ENCODE results near the gene APBA1. TPM values are rescaled to one million over a fixed set of nuclear protein-coding genes. Genes with fewer than 3 reads are reported as not detected.

APBA1 gene
- total RNA-seq, 1 experiment from 2014 or later, result 0.05 TPM

DNA sequence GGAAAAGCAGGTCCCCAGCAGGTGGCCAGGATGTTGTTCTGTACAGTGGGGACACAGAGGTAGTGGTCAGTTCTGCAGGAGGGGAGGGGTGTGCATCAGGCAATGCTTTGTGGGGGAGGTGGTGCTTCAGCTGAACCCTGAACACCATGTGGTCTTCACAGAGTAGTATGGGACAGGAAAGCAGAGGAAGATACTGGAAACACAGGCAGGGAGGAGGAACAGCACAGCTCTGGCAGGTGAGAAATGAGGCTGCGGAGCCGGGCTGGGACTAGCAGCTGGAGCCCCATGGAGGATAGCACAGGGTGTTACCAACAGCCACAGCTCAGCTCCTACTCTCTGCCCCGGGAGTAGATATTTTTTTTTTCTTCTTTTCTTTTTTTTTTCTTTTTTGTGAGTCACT, 185.7 kb downstream of the APBA1 start:
- no TSS peak for BruUV-seq (replicated peaks)
- H3K4me1 ChIP-seq (ENCODE audit: control insufficient read depth, insufficient read depth, low read length), result no peaks in the 10 kb centered on the region
- TF ChIP-seq, protein P1, sequence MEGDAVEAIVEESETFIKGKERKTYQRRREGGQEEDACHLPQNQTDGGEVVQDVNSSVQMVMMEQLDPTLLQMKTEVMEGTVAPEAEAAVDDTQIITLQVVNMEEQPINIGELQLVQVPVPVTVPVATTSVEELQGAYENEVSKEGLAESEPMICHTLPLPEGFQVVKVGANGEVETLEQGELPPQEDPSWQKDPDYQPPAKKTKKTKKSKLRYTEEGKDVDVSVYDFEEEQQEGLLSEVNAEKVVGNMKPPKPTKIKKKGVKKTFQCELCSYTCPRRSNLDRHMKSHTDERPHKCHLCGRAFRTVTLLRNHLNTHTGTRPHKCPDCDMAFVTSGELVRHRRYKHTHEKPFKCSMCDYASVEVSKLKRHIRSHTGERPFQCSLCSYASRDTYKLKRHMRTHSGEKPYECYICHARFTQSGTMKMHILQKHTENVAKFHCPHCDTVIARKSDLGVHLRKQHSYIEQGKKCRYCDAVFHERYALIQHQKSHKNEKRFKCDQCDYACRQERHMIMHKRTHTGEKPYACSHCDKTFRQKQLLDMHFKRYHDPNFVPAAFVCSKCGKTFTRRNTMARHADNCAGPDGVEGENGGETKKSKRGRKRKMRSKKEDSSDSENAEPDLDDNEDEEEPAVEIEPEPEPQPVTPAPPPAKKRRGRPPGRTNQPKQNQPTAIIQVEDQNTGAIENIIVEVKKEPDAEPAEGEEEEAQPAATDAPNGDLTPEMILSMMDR (IDR thresholded peaks at IDR 0.05), result no peak
- TF ChIP-seq TCF7L2 (IDR thresholded peaks at IDR 0.05; ENCODE audit: low read depth, low read length), result no peak
- TF ChIP-seq POLR2AphosphoS5 (IDR thresholded peaks at IDR 0.05; ENCODE audit: low read depth, low read length), result no peak
- TF ChIP-seq, protein P2, sequence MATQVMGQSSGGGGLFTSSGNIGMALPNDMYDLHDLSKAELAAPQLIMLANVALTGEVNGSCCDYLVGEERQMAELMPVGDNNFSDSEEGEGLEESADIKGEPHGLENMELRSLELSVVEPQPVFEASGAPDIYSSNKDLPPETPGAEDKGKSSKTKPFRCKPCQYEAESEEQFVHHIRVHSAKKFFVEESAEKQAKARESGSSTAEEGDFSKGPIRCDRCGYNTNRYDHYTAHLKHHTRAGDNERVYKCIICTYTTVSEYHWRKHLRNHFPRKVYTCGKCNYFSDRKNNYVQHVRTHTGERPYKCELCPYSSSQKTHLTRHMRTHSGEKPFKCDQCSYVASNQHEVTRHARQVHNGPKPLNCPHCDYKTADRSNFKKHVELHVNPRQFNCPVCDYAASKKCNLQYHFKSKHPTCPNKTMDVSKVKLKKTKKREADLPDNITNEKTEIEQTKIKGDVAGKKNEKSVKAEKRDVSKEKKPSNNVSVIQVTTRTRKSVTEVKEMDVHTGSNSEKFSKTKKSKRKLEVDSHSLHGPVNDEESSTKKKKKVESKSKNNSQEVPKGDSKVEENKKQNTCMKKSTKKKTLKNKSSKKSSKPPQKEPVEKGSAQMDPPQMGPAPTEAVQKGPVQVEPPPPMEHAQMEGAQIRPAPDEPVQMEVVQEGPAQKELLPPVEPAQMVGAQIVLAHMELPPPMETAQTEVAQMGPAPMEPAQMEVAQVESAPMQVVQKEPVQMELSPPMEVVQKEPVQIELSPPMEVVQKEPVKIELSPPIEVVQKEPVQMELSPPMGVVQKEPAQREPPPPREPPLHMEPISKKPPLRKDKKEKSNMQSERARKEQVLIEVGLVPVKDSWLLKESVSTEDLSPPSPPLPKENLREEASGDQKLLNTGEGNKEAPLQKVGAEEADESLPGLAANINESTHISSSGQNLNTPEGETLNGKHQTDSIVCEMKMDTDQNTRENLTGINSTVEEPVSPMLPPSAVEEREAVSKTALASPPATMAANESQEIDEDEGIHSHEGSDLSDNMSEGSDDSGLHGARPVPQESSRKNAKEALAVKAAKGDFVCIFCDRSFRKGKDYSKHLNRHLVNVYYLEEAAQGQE (IDR thresholded peaks at IDR 0.05; ENCODE audit: insufficient read depth in 1 of 2, low read depth in 2 of 2, low read length in 1 of 2), result no peak
- no peak for TF ChIP-seq SIN3A (IDR thresholded peaks at IDR 0.05; ENCODE audit: borderline replicate concordance, insufficient read depth, low read depth, low read length)
- ChIA-PET POLR2A (no interaction called here), CTCF (no interaction called here)
- H3K36me3 ChIP-seq (ENCODE audit: control insufficient read depth, insufficient read depth, low read length), result no peaks in the 10 kb centered on the region
- DNase-seq (ENCODE audit: low read depth, low spot score) (no peak), ATAC-seq (no peak)
- H3K4me3 ChIP-seq (ENCODE audit: low read depth in 2 of 2, low read length in 2 of 2), result no peak overlapping the region
- in situ Hi-C loops (cut with HindIII; ENCODE audit: low pct_unique_long_range_greater_than_20kb, low sequenced_read_pairs), result no loop called here
- intact Hi-C loops (cut with micrococcal nuclease; ENCODE audit: unreplicated experiment), result no loop called here
- H3K27ac ChIP-seq (ENCODE audit: low read length), result no peak overlapping the region
- no peaks in the 10 kb centered on the region for H3K27me3 ChIP-seq (ENCODE audit: control insufficient read depth, insufficient read depth, low read length)
- H3K9me3 ChIP-seq (ENCODE audit: control insufficient read depth, insufficient read depth, low read depth, low read length), result no peaks in the 10 kb centered on the region

DNA sequence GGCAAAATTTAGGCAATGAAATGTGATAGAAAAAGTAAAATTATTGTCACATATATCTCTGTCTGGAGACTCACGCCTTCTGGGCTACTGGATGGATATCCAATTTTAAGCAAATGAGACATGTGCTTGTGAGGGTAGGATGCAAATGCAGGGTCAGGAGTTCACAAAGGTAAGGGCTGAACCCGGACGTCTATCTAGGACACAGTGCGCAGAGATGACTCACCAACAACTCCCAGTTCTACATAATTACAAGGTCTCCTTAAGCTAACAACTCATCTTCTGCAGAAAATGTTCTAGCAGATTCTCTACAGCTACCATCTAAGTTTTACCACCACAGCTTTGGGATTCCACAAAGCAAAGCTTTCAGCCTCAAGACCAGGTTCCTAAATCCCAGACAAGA, 186.7 kb downstream of the APBA1 start:
- intact Hi-C loops (cut with micrococcal nuclease; ENCODE audit: unreplicated experiment) (no loop called here), in situ Hi-C loops (cut with HindIII; ENCODE audit: low pct_unique_long_range_greater_than_20kb, low sequenced_read_pairs) (no loop called here)
- no TSS peak for BruUV-seq (replicated peaks)
- no peaks in the 10 kb centered on the region for H3K4me1 ChIP-seq (ENCODE audit: control insufficient read depth, insufficient read depth, low read length)
- CTCF ChIA-PET, result no interaction called here
- no peaks in the 10 kb centered on the region for H3K9me3 ChIP-seq (ENCODE audit: control insufficient read depth, insufficient read depth, low read depth, low read length)
- TF ChIP-seq, protein P2 (IDR thresholded peaks at IDR 0.05; ENCODE audit: insufficient read depth in 1 of 2, low read depth in 2 of 2, low read length in 1 of 2), result no peak
- TF ChIP-seq, protein P1 (IDR thresholded peaks at IDR 0.05), result no peak
- TF ChIP-seq POLR2AphosphoS5 (IDR thresholded peaks at IDR 0.05; ENCODE audit: low read depth, low read length) (no peak), SIN3A (IDR thresholded peaks at IDR 0.05; ENCODE audit: borderline replicate concordance, insufficient read depth, low read depth, low read length) (no peak), TCF7L2 (IDR thresholded peaks at IDR 0.05; ENCODE audit: low read depth, low read length) (no peak)
- H3K4me3 ChIP-seq (ENCODE audit: low read depth in 2 of 2, low read length in 2 of 2), result no peak overlapping the region
- no peaks in the 10 kb centered on the region for H3K36me3 ChIP-seq (ENCODE audit: control insufficient read depth, insufficient read depth, low read length)
- ATAC-seq, result no peak
- H3K27ac ChIP-seq (ENCODE audit: low read length), result no peak overlapping the region
- DNase-seq (ENCODE audit: low read depth, low spot score), result no peak
- POLR2A ChIA-PET, result no interaction called here
- no peaks in the 10 kb centered on the region for H3K27me3 ChIP-seq (ENCODE audit: control insufficient read depth, insufficient read depth, low read length)
